ENCODE results near the gene CALCOCO2. TPM values are rescaled to one million over a fixed set of nuclear protein-coding genes. Genes with fewer than 3 reads are reported as not detected.
"Not testable (repeated sequence)": the region's sequence is repeated elsewhere in the genome, so short reads cannot be mapped to it uniquely, and the experiment has no call there.

Gene CALCOCO2
- total RNA-seq, 1 donor from 2014 or later = 92.6 TPM

GRCh38 chr17:48825446-48826381 is 5.1 kb upstream of the CALCOCO2 start:
- DNase-seq (ENCODE audit: low spot score, unreplicated experiment) = no peak
- Mint-ChIP-seq H3K4me3 (ENCODE audit: low read depth) (no peak overlapping the region), H3K4me1 (ENCODE audit: low read depth) (peaks cover 2% of the 10 kb centered on the region), H3K9me3 (ENCODE audit: low read depth) (no peaks in the 10 kb centered on the region), H3K27me3 (peaks cover 3% of the 10 kb centered on the region), H3K36me3 (ENCODE audit: insufficient read depth) (no peaks in the 10 kb centered on the region), H3K27ac (no peak overlapping the region)
- TF ChIP-seq CTCF (IDR thresholded peaks at IDR 0.05; ENCODE audit: unreplicated experiment) = no peak

GRCh38 chr17:48831549-48831883 is 681 bp downstream of the CALCOCO2 start:
- no peak for TF ChIP-seq CTCF (IDR thresholded peaks at IDR 0.05; ENCODE audit: unreplicated experiment)
- DNase-seq (ENCODE audit: low spot score, unreplicated experiment) = no peak
- Mint-ChIP-seq H3K27ac (peak overlapping the region; percentile 94), H3K27me3 (no peaks in the 10 kb centered on the region), H3K36me3 (ENCODE audit: insufficient read depth) (no peaks in the 10 kb centered on the region), H3K9me3 (ENCODE audit: low read depth) (no peaks in the 10 kb centered on the region), H3K4me1 (ENCODE audit: low read depth) (peaks cover 16% of the 10 kb centered on the region), H3K4me3 (ENCODE audit: low read depth) (peak overlapping the region; percentile 96)

- H3K4me1 Mint-ChIP-seq (ENCODE audit: low read depth) = peaks cover 34% of the 10 kb centered on the region
- no peak for DNase-seq (ENCODE audit: low spot score, unreplicated experiment)
- H3K27me3 Mint-ChIP-seq = no peaks in the 10 kb centered on the region
- no peaks in the 10 kb centered on the region for H3K36me3 Mint-ChIP-seq (ENCODE audit: insufficient read depth)
- H3K27ac Mint-ChIP-seq = no peak overlapping the region
- H3K4me3 Mint-ChIP-seq (ENCODE audit: low read depth) = no peak overlapping the region
- no peak for TF ChIP-seq CTCF (IDR thresholded peaks at IDR 0.05; ENCODE audit: unreplicated experiment)
- H3K9me3 Mint-ChIP-seq (ENCODE audit: low read depth) = no peaks in the 10 kb centered on the region
Observed at GRCh38 chr17:48834973-48835372, 4.1 kb downstream of the CALCOCO2 start.

GRCh38 chr17:48835971-48836370 is 5.1 kb downstream of the CALCOCO2 start:
- Mint-ChIP-seq H3K27ac (no peak overlapping the region), H3K27me3 (peaks cover 6% of the 10 kb centered on the region), H3K9me3 (ENCODE audit: low read depth) (no peaks in the 10 kb centered on the region), H3K4me1 (ENCODE audit: low read depth) (peaks cover 38% of the 10 kb centered on the region), H3K4me3 (ENCODE audit: low read depth) (no peak overlapping the region), H3K36me3 (ENCODE audit: insufficient read depth) (peaks cover 4% of the 10 kb centered on the region)
- no peak for DNase-seq (ENCODE audit: low spot score, unreplicated experiment)
- TF ChIP-seq CTCF (IDR thresholded peaks at IDR 0.05; ENCODE audit: unreplicated experiment) = no peak

DNA sequence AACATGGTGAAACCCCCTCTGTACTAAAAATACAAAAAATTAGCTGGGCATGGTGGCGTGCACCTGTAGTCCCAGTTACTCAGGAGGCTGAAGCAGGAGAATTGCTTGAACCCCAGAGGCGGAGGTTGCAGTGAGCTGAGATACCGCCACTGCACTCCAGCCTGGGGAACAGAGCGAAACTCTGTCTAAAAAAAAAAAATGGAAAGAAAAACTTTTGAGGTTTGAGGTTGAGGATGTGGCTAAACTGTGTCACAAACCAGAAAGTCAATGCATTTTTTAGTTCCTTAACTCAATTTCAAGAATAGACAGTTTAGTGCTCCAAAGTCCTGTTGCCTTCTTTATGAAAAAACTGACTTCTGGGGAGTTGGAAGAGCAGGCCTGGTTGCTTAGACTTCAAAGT is 6.6 kb downstream of the CALCOCO2 start:
- H3K9me3 Mint-ChIP-seq (ENCODE audit: low read depth); H3K27me3 Mint-ChIP-seq; H3K36me3 Mint-ChIP-seq (ENCODE audit: insufficient read depth); H3K27ac Mint-ChIP-seq; DNase-seq (ENCODE audit: low spot score, unreplicated experiment); H3K4me3 Mint-ChIP-seq (ENCODE audit: low read depth): not testable (repeated sequence)
- peaks cover 36% of the 10 kb centered on the region for H3K4me1 Mint-ChIP-seq (ENCODE audit: low read depth)

GRCh38 chr17:48840441-48840840 is 9.6 kb downstream of the CALCOCO2 start:
- H3K27me3 Mint-ChIP-seq = peaks cover 6% of the 10 kb centered on the region
- no peak for DNase-seq (ENCODE audit: low spot score, unreplicated experiment)
- H3K9me3 Mint-ChIP-seq (ENCODE audit: low read depth) = no peaks in the 10 kb centered on the region
- TF ChIP-seq CTCF (IDR thresholded peaks at IDR 0.05; ENCODE audit: unreplicated experiment) = no peak
- H3K36me3 Mint-ChIP-seq (ENCODE audit: insufficient read depth) = peaks cover 13% of the 10 kb centered on the region
- peaks cover 27% of the 10 kb centered on the region for H3K4me1 Mint-ChIP-seq (ENCODE audit: low read depth)
- H3K4me3 Mint-ChIP-seq (ENCODE audit: low read depth) = no peak overlapping the region
- no peak overlapping the region for H3K27ac Mint-ChIP-seq

Measured in progenitor cell of endocrine pancreas (in vitro differentiated cells).